GM23248 (cell line): ENCODE data around the gene LRRC3.

Experiments used
- EZH2 ChIP-seq: fragments of 200-600 bp; sonication (generic); IDR thresholded peaks from 2 replicates; pipeline ENCODE4 v1.6.1; 2018; ENCODE audit warnings: antibody characterized with exemption, mild to moderate bottlenecking; ENCODE audit not compliant: insufficient read depth, poor library complexity, severe bottlenecking
- EZH2phosphoT487 ChIP-seq: fragments of 200-600 bp; sonication (generic); IDR thresholded peaks from 2 replicates; pipeline ENCODE4 v1.6.1; 2018; ENCODE audit warnings: antibody characterized with exemption, moderate library complexity, mild to moderate bottlenecking, low read depth; ENCODE audit not compliant: insufficient read depth

- no peak for TF ChIP-seq EZH2phosphoT487
- TF ChIP-seq EZH2: no peak
Measured at GRCh38 chr21:44458971-44459711, 3.8 kb downstream of the LRRC3 start.
